Osteoblast (primary cell): ENCODE data around the gene HSPA13. TPM values are rescaled to one million over a fixed set of nuclear protein-coding genes. Genes with fewer than 3 reads are reported as not detected.
"Not testable (repeated sequence)": the region's sequence is repeated elsewhere in the genome, so short reads cannot be mapped to it uniquely, and the experiment has no call there.

Experiments
- DNase-seq: peaks from one replicate; pipeline ENCODE4 v3.0.0; 2011; ENCODE audit warnings: low spot score, mixed read lengths; ENCODE audit not compliant: insufficient read length; ENCODE audit errors: missing footprints
- H2AFZ ChIP-seq: 2 replicates; pipeline ENCODE4 v1.6.0; 2011; ENCODE audit warnings: mild to moderate bottlenecking, low read length
- H3K27ac ChIP-seq: 2 replicates; pipeline ENCODE4 v1.5.1; 2011; ENCODE audit warnings: mild to moderate bottlenecking, low read depth, low read length, moderate library complexity
- H3K27me3 ChIP-seq: 2 replicates; pipeline ENCODE4 v1.6.0; 2012; ENCODE audit warnings: mild to moderate bottlenecking, control low read depth, inconsistent platforms, low read length, moderate library complexity; ENCODE audit not compliant: insufficient read depth
- H3K36me3 ChIP-seq: 2 replicates; pipeline ENCODE4 v1.5.1; 2011; ENCODE audit warnings: mild to moderate bottlenecking, low read length, control low read depth, moderate library complexity; ENCODE audit not compliant: insufficient read depth
- H3K4me1 ChIP-seq: 2 replicates; pipeline ENCODE4 v1.5.1; 2011; ENCODE audit warnings: mild to moderate bottlenecking, low read length, control low read depth, moderate library complexity; ENCODE audit not compliant: insufficient read depth
- H3K4me2 ChIP-seq: 2 replicates; pipeline ENCODE4 v1.6.0; 2011; ENCODE audit warnings: mild to moderate bottlenecking, low read length; ENCODE audit not compliant: insufficient read depth
- H3K4me3 ChIP-seq: fragments of 200-600 bp; sonication (generic); 3 replicates; pipeline ENCODE4 v1.5.1; 2012; ENCODE audit warnings: mild to moderate bottlenecking, low read length, inconsistent platforms; ENCODE audit not compliant: insufficient read depth
- H3K79me2 ChIP-seq: 2 replicates; pipeline ENCODE4 v1.6.0; 2012; ENCODE audit warnings: mild to moderate bottlenecking, low read length, control low read depth, inconsistent platforms; ENCODE audit not compliant: insufficient read depth
- H3K9me3 ChIP-seq: 2 replicates; pipeline ENCODE4 v1.5.1; 2011; ENCODE audit warnings: low read depth, low read length, control low read depth
- H4K20me1 ChIP-seq: 2 replicates; pipeline ENCODE4 v1.6.0; 2012; ENCODE audit warnings: mild to moderate bottlenecking, low read length, control low read depth; ENCODE audit not compliant: insufficient read depth
- total RNA-seq: library from RNA; depleted of rRNA; stranded (reverse); fragments of >200 nt; gene quantifications from 2 replicates; pipeline ENCODE4 v1.2.3, GENCODE V29; 2012
- TF ChIP-seq, protein P1 (sequence below): IDR thresholded peaks from 2 replicates; pipeline ENCODE4 v1.5.1; 2011; ENCODE audit warnings: mild to moderate bottlenecking, low read depth, low read length, moderate library complexity; ENCODE audit errors: extremely low read depth

HSPA13 gene
- total RNA-seq, 1 donor, result 70.9 TPM

DNA sequence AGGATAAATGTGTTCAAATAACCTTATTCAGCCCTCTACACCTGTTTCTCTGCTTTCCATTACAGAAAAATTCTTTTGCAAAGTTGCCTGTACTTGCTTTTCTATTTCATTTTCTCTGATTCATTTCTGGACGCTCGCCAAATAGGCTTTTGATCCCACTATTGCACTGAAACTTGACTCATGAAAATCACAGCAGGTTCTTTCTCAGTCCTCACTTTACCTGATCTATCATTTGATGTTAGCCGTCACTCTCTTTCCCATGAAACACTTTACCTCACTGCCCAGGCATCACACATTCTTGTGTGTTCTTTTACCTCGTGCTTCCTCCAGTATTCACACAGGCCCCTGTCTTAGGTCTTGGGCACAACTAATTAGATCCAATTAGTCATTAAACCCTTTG is 26.2 kb downstream of the HSPA13 start:
- TF ChIP-seq, protein P1, sequence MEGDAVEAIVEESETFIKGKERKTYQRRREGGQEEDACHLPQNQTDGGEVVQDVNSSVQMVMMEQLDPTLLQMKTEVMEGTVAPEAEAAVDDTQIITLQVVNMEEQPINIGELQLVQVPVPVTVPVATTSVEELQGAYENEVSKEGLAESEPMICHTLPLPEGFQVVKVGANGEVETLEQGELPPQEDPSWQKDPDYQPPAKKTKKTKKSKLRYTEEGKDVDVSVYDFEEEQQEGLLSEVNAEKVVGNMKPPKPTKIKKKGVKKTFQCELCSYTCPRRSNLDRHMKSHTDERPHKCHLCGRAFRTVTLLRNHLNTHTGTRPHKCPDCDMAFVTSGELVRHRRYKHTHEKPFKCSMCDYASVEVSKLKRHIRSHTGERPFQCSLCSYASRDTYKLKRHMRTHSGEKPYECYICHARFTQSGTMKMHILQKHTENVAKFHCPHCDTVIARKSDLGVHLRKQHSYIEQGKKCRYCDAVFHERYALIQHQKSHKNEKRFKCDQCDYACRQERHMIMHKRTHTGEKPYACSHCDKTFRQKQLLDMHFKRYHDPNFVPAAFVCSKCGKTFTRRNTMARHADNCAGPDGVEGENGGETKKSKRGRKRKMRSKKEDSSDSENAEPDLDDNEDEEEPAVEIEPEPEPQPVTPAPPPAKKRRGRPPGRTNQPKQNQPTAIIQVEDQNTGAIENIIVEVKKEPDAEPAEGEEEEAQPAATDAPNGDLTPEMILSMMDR, result no peak

GRCh38 chr21:14354515-14354914 is 28.4 kb downstream of the HSPA13 start:
- Histone ChIP-seq H3K4me1 (no peaks in the 10 kb centered on the region), H4K20me1 (no peaks in the 10 kb centered on the region), H2AFZ (no peak overlapping the region), H3K79me2 (no peaks in the 10 kb centered on the region), H3K27ac (no peak overlapping the region), H3K27me3 (no peaks in the 10 kb centered on the region), H3K4me3 (no peak overlapping the region), H3K9me3 (no peaks in the 10 kb centered on the region), H3K4me2 (no peak overlapping the region), H3K36me3 (no peaks in the 10 kb centered on the region)
- no peak for DNase-seq
- TF ChIP-seq, protein P1, result no peak

More for the DNA sequence above, 26.2 kb downstream of the HSPA13 start:
- no peaks in the 10 kb centered on the region for H3K27me3 ChIP-seq
- no peak overlapping the region for H3K4me2 ChIP-seq
- no peaks in the 10 kb centered on the region for H3K9me3 ChIP-seq
- H3K4me3 ChIP-seq, result no peak overlapping the region
- no peaks in the 10 kb centered on the region for H3K79me2 ChIP-seq
- no peak overlapping the region for H2AFZ ChIP-seq
- no peaks in the 10 kb centered on the region for H3K36me3 ChIP-seq
- H4K20me1 ChIP-seq, result no peaks in the 10 kb centered on the region
- H3K4me1 ChIP-seq, result no peaks in the 10 kb centered on the region
- H3K27ac ChIP-seq, result no peak overlapping the region
- DNase-seq, result no peak

GRCh38 chr21:14353726-14354125 is 29.2 kb downstream of the HSPA13 start:
- Histone ChIP-seq H4K20me1 (no peaks in the 10 kb centered on the region), H3K4me1 (no peaks in the 10 kb centered on the region), H3K27ac (no peak overlapping the region), H3K4me3 (no peak overlapping the region), H3K36me3 (no peaks in the 10 kb centered on the region), H3K4me2 (no peak overlapping the region), H3K9me3 (no peaks in the 10 kb centered on the region), H3K27me3 (no peaks in the 10 kb centered on the region), H2AFZ (no peak overlapping the region), H3K79me2 (no peaks in the 10 kb centered on the region)
- no peak for DNase-seq
- TF ChIP-seq, protein P1, result no peak

DNA sequence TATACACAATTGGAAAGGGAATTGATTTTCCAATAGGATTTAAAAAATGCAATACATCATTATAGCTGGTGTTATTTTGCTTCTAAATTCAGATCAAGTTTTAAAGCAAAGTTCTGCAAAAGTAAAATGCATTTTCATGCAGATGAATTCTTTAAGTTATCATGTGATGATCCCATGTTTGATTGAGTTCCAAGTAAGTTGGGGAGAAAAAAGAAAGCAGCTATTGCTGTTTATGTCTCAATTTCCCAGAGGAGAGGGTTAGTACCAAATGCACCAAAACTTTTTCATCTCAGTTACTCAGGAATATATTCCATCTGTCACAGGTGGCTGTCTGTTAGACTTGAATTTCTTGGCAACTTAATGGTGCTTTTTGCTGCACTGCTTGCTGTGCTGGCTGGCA is 29.7 kb downstream of the HSPA13 start:
- no peaks in the 10 kb centered on the region for H3K4me1 ChIP-seq
- DNase-seq, result no peak
- H3K4me2 ChIP-seq, result no peak overlapping the region
- H3K27me3 ChIP-seq, result no peaks in the 10 kb centered on the region
- H2AFZ ChIP-seq, result no peak overlapping the region
- no peaks in the 10 kb centered on the region for H4K20me1 ChIP-seq
- H3K9me3 ChIP-seq, result no peaks in the 10 kb centered on the region
- TF ChIP-seq, protein P1, result no peak
- H3K79me2 ChIP-seq, result no peaks in the 10 kb centered on the region
- H3K27ac ChIP-seq, result no peak overlapping the region
- H3K36me3 ChIP-seq, result no peaks in the 10 kb centered on the region
- H3K4me3 ChIP-seq, result no peak overlapping the region

- DNase-seq, H2AFZ ChIP-seq, H3K4me3 ChIP-seq, H3K4me2 ChIP-seq, H3K27me3 ChIP-seq, H3K36me3 ChIP-seq, H4K20me1 ChIP-seq, H3K4me1 ChIP-seq, H3K27ac ChIP-seq, H3K9me3 ChIP-seq, H3K79me2 ChIP-seq: not testable (repeated sequence)
Observed at GRCh38 chr21:14327346-14327745, 55.6 kb downstream of the HSPA13 start.
